CD4-positive, alpha-beta T cell treated with Interleukin-1 beta for 1 hour (primary cell): ENCODE results near the gene MAP3K5.
"Not testable (repeated sequence)": the region's sequence is repeated elsewhere in the genome, so short reads cannot be mapped to it uniquely, and the experiment has no call there.

Experiments used
- DNase-seq, 2 donors: peaks; one replicate each; pipeline ENCODE4 v3.0.0-alpha.2; 2020 to 2022

The MAP3K5 gene

DNA sequence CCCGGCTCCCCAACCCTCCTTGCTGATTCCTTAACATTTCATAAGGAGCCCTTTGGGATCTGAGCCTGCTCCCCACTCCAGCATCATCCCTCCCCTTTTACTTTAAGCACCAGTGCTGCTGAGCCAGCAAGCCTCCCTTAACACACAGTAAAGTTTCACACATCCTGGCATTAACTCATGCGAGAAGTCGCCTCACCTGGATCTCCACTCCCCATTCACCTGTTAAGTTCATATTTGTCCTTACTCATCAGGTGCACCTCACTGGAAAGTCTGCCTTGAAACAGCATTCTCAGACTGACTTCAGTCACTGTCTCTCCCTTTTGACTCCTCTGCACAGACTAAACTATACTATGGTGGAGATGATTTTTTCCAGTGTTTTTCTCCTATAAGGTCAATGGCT, 194.2 kb downstream of the MAP3K5 start:
- DNase-seq: no peak

DNA sequence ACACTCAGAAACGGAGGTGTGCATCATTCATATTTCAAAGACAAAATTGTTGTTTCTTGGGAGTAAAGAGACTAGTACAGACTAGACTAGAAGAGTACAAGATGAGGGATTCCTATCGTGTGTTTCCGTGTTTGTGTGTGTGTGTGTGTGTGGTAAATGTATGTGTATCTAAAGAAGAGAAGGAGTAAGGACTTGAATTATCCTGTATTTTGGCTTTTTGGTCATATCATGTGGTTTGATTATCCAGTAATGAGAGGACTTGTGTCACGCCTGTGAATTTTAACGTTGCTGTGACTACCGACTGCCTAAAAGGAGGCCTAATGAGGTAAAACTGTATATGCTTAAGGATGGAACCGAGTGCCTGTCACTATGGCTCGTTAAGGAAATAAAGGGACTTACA, 197.6 kb downstream of the MAP3K5 start:
- DNase-seq: no peak

DNA sequence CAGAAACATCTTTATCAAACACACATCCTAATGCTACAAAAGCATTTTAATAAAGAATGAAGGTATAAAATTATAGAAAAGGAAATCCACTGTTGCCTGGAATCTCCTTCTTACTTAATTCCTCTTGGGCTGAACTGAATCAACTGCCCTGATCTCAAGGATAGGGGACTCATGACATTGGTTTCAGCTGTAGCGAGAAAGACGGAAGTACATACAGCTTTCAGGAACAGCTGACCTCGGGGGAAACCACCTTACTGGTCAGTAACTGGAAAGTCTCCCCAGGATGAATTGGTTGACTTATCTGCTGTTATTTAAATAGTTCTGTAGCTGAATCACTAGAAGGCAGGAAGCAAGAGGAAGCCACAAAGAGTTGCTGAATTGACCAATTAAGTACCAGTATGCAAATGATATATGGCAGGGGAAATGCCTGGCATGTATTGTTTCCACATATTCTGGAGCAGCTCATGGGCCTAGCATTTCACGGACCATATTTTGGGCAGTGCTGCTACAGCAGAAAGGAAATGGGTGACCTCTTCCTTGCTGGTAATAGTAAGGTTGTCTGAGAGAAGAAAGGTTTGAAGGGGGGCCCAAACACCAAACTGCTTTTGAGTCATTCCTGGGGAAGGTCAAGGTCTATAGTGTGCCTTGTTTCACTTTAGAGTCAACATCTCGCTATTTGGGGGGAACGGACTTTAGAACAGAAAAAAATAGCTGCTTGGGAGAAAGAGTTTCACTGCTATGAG, 198.4 kb downstream of the MAP3K5 start:
- DNase-seq: peak; percentile 62 to 73

DNA sequence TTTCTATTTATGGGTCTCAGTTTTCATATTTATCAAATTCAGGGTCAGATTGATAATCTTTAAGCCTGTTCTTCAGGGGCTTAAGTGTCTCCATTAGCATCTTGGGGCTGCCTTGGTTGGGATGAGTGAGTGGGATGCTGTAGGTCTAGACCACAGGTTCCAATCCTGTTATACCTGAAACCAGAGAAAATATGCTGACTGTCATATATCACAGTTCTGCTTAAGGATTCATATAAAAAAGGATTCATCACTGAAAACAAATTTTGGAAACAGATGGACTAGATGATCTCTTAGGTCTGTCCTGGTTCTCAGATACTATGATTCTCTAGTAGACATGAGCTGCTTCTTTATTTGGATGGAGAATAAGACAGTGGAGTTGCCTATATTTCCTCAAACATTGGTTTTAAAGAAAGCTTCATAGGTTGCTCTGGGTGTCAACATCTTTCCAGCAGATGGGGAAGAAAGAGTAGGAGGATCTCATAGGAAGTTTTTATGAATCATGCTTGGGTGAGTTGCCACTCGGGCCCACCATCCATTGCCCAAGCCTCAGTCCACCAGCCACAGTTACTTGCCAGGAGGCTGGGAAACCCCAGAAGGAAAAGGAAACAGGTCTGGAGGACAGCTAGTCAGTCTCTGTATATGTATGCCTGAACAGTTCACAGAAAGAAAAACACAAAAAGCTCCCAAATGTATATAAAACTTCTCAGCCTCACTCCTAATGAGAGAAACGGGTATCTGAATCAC, 199.2 kb downstream of the MAP3K5 start:
- peak in 1 of 2 donors; percentile 70 for DNase-seq

DNA sequence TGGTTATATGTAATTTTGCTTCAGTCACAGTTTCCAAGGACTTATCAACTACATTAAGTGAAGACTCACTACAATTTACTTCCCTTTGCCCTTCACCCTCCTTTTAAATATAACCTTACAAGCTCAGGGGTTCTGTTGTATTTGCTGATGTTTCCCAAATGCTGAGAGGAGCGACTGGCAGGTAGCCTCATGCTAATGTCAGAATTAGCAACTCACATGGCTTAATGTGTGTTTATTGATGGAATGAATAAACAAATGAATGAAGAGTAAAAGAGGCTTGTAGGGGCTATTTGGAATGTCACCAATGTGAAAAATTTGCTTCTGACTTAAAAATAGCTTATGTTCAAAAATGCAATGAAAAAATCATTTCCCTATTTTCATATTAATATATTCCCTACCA, 200.7 kb downstream of the MAP3K5 start:
- DNase-seq: no peak

DNA sequence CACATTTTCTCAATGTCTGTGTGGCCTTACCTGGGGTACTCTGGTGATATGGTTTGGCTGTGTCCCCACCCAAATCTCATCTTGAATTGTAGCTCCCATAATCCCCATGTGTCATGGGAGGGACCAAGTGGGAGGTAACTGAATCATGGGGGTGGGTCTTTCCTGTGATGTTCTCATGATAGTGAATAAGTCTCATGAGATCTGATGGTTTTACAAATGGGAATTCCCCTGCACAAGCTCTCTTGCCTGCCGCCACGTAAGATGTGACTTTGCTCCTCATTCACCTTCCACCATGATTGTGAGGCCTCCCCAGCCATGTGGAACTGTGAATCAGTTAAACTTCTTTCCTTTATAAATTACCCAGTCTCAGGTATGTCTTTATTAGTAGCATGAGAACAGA, 201.4 kb downstream of the MAP3K5 start:
- DNase-seq: not testable (repeated sequence)

DNA sequence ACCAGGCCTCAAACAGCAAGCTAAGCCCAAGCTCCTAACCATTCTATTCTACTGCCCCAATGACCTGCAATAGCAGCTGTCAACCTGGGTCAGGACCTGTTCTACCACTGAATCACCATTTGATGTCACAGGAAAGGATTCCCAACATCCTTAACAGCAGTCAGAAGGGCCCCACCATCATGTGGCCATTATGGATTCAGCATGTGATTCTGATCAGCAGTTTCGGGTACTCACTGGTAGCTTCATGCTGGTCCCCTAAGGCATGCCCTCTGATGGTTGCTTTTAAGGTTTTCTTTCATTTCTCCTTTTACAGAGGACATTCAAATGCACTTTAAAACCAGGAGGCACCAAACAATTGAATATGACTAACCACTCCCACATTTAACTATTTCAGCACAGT, 204.8 kb downstream of the MAP3K5 start:
- no peak for DNase-seq

DNA sequence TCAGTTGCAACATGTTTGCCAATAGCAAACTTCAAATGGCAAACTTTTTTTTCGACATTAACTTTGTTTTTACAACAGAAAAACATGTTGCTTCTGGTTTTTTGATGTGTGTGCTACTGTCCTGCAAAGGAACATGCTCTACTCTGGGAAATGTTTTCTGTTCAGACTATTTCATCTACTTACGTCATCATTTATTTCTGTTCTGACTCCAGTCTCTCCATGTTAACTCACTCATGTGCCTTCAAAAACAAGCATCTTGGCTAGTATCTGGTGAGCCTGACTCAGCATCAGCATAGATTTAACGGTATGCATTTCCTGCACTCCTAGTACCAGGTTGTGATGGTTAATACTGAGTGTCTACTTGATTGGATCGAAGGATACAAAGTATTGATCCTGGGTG, 206.0 kb downstream of the MAP3K5 start:
- DNase-seq: no peak

DNA sequence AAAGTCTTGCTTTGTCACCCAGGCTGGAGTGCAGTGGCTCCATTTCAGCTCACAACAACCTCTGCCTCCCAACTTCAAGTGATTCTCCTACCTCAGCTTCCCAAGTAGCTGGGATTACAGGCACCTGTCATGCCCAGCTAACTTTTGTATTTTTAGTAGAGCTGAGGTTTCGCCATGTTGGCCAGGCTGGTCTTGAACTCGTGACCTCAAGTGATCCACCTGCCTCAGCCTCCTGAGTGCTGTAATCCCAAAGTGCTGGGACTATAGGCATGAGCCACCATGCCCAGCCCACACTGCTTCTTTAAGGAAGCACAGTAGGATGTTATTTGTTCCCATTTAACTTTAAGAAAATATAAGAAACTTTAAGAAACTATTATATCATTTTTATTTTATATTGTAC, 206.8 kb downstream of the MAP3K5 start:
- not testable (repeated sequence) for DNase-seq

DNA sequence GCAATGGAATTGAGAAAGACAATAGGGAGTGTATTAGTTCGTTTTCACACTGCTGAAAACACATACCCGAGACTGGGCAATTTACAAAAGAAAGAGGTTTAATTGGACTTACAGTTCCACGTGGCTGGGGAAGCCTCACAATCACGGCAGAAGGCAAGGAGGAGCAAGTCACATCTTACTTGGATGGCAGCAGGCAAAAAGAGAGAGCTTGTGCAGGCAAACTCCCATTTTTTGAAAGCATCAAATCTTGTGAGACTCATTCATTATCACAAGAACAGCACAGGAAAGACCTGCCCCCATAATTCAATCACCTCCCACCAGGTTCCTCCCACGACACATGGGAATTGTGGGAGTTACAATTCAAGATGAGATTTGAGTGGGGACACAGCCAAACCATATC, 208.0 kb downstream of the MAP3K5 start:
- not testable (repeated sequence) for DNase-seq

DNA sequence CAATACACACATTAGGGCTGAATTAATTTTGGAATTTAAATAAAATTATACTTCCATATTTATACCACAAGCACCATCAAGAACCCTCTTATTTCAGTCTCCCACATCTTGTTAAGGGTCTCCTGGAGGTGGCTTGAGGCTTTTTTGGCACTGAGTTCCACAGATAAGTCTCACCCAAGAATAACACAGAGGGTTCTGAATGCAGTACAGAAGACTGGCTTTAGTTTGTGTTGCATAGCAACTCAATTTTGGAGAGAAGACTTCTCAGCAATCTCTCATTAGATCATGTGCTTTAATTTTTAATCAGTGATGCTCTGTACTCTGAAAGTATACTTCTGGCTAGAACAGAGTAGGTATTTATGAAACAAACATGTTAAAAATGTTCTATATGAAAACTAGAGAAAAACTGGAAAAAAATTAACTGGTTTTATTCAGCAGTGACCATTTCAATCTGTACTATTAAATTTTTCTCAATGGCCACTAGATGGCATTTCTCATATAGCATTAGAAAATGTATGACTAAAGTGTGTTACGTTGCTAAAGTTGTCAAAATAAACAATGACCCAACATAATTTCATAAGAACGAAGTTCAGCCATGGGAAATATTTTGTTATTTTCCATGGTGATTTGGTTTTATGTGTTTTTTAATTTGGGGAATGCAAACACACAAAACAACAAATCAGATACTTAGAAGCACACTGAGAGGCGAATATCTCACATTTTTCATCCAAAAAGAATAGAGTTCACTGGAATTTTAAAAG, 209.4 kb downstream of the MAP3K5 start:
- DNase-seq: peak in 1 of 2 donors; percentile 18

DNA sequence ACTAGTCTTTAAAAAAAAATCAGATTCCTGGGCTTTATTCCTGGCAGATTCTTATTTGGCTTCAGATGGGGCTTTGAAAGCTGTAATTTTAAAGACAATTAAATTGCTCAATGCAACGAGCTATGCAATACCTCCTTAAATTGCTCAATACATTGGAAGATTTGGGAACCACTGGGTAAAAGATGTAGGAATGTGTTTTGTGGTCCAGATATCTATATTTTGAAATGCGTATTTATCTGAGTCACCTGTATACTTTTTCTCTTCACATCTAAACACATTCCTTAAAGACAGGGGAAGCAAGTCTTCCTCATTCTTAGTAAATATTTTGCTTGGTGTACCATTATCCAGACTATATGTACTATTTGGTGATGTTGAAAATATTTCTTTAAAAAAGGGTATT, 212.5 kb downstream of the MAP3K5 start:
- DNase-seq: no peak

DNA sequence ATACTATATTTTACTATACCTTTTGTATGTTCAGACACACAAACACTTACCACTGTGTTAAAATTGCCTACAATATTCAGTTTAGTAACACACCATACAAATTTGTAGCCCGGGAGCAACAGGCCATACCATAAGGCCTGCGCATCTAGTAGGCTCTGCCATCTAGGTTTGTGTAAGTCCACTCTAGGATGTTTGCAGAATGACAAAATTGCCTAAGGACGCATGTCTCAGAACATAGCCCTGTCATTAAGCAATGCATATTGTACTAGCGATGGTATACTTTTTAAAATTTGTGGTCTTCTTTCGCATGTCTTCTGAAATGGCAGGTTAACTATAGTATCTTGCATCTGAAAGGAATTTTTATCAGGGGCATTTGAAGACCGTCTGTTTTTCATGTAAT, 215.5 kb downstream of the MAP3K5 start:
- no peak for DNase-seq

DNA sequence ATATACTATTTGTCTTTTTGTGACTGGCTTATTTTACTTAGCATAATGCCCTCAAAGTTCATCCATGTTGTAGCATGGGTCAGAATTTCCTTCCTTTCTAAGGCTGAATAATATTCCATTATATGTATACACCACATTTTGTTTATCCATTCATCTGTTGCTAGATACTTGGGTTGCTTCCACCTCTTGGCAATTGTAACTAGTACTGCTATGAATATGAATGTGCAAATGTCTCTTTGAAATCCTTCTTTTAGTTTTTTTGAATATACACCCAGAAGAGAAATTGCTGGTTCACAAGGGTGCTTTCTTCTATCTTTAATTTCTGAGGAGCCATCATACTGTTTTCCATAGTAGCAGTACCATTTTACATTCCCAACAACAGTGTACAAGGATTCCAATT, 220.8 kb downstream of the MAP3K5 start:
- no peak for DNase-seq

DNA sequence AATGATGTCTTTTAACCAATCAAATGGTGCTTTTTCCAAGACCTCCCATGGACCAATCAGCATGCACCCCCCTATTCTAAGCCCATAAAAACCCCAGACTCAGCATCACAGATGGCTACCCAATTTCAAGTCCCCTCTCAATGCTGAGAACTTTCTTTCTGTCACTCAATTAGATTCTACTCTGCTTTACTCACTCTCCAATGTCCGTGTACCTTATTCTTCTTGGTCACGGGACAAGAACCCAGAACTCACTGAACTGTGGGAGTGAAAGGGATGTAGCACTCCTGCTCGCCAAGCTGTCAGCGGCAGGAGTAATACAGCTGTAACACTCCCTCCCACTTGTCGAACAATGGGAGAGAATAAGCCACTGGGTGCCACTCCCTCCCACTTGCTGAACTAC, 221.2 kb downstream of the MAP3K5 start:
- DNase-seq: no peak

DNA sequence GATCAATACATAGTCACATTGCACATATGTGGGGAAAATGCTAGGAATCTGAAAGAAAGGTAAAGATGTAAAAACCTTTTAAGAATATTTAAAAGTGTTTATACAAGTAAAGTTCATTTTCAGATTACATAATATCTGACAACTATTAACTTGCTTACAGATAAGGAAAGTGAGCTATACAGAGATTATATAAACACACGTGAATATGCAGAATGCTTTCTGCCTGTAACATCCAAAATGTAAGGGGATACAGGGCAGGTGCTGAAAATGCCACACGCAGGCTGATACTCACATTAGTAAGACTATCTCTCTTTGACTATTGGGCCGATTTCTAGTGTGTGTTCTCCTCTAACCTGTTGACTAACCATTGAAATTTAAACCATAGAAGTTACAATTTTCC, 224.1 kb downstream of the MAP3K5 start:
- no peak for DNase-seq

DNA sequence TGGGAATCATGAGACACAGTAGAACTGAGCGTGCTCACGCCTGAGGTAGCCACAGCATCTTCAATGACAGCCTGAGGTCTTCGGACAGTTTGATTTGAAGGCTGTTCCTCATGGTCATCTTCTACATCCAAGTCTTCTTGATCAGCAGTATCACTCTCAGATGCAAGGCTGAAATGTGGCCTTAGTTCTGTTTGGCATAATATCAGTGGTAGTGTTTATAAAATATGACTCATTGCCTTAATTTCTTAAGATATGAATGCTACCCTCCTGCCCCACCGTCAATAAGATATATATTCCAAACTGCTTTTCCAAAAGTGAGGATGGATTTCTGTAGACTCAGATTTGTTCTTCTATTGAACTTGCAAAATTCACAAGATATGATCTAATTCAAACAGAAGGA, 224.6 kb downstream of the MAP3K5 start:
- DNase-seq: no peak

DNA sequence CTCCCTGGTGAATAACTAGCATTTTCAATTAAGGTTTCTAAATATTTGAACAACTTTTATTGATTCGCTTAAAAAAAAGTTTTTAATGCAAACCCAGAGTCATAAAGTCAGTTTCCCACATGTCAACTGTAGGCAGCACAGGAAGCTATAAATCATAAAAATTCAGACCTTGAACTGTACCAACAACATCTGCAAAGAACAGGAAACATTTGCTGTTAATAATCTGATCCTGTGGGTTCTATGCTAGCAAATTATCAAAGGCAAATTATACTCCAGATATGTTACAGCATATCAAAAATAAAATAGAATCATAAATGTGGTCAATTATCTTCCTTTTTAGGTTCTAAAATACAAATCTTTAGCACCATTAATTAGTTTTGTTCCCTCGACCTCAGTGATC, 225.4 kb downstream of the MAP3K5 start:
- DNase-seq: no peak

DNA sequence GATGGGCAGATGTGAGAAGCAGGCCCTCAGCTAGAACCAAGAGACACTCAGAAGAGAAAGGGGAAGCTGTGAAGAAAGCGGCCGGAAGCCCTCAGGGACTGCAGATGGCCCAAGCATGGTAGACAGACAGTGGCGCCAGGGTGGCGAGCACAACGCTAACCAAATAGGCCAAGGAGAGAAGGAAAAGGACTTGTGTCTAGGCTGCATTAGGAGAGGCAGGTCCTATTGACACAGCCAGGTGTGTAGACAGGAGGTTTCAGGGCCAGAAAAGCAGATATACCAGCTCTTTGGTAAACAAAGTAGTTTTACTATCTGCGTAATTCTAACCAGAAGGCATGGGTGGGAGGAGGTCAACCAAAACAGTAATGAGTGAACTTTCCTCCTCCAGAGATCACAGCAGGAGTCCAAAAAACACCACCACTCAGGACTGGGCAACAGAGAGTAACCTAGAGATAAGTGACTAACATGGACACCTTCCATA, 226.2 kb downstream of the MAP3K5 start:
- peak in 1 of 2 donors; percentile 18 for DNase-seq

DNA sequence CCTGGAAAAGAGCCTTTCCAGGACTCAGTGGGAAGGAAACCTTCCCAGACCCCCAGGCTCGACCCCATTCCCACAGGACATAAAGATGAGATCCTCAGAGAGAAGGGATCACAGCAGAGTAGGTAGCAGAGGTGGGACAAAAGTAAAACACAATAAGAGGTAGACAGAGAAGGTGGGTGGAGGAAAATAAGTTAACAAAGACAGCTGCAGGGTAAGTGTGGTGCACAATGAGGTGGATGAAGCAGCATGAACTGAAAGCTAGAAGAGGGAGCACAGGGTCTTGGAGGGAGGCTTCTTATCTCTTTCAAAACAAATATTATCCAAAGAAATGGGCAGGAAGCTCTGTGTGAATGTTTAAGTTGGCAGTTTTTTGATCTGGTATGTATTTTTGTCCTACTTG, 228.1 kb downstream of the MAP3K5 start:
- no peak for DNase-seq

DNA sequence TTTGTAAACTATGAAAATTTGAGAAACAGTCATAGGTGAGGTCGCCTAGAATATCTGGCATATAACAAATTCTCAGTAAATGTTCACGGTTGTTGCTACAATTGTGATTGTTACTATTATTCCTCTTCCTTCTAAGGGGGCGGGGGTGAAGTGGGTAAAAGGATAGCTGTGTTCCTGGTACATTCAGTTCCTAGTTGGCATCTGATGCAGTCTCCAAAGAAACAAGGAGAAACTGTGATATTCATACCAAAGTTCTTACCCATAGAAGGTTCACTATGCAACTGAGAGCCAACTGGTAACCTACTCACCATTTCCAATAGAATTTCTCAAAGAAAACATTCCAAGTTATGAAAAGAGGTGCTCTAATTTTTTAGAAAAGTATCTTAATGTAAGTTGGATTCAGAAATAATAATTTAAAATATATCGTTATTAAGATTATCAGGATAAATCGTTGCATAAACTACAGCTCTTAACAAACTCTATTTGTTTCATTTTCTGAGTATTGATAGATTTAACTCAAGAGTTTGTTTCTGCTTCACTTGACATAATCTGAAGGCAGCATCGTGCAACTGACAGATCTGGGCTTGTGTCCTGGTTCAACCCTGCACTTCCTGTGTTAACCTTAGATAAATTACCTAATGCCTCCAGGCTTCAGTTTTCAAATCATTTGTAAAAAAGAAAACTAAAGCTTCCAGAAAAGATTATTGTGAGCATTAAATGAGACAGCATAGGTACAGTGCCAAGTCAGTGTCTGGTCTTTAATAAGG, 228.7 kb downstream of the MAP3K5 start:
- DNase-seq: no peak

DNA sequence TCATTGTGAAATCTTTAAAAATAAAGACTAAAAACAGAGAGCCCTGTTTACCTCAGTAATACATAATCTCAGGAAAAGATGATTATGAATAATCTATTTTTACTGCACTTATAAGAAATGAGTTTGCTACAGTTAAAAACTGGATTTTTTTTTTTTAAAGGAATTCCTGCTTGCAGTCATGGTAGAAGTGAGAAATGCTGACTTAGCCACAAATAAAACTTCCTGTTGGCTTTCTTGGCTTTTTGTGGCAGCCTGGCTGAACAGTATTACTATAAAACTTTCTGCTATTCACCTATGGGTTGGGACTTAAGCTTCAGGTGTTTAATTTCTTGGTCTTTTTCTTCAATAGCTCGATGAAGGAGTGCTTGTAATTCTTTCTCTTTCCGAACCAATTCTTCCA, 230.1 kb downstream of the MAP3K5 start:
- DNase-seq: no peak
